OCI-LY1 (cell line): ENCODE data around the gene SULT6B1.

ENCODE experiments used
- CTCF ChIP-seq: fragments of 200-600 bp; sonication (generic), shearing (Covaris generic); IDR thresholded peaks from 2 replicates; pipeline ENCODE4 v1.5.1; 2017; ENCODE audit warnings: mild to moderate bottlenecking, antibody characterized with exemption, low read length, moderate library complexity, mixed read lengths
- EZH2 ChIP-seq: fragments of 200-600 bp; sonication (generic), shearing (Covaris generic); IDR thresholded peaks from 2 replicates; pipeline ENCODE4 v1.8.0; 2017; ENCODE audit warnings: borderline replicate concordance, mixed run types, mild to moderate bottlenecking, antibody characterized with exemption, low read length, moderate library complexity, mixed read lengths

- TF ChIP-seq CTCF = peak; percentile 35; the same call in 1 of the 2 replicates
- no peak for TF ChIP-seq EZH2
Measured at GRCh38 chr2:37189452-37190153, 1.1 kb upstream of the SULT6B1 start.
